CD14-positive monocyte (primary cell): ENCODE results near the gene CLEC2D. TPM values are rescaled to one million over a fixed set of nuclear protein-coding genes. Genes with fewer than 3 reads are reported as not detected.

Experiments used
- DNase-seq, 3 donors: peaks; one replicate each; pipeline ENCODE4 v3.0.0-alpha.2; 2011 to 2022
- H2AFZ ChIP-seq: 2 replicates; pipeline ENCODE4 v1.6.0; 2012; ENCODE audit warnings: mild to moderate bottlenecking, low read depth, low read length, inconsistent platforms; ENCODE audit not compliant: insufficient read depth, poor library complexity, severe bottlenecking
- H3K27ac ChIP-seq, 2 donors: 1 replicate in 1 of 2; 2 replicates in 1 of 2; pipeline ENCODE4 v1.5.1; 2012 to 2013; ENCODE audit warnings: low read length in 2 of 2, control low read depth in 1 of 2, inconsistent platforms in 1 of 2, low read depth in 1 of 2, mild to moderate bottlenecking in 1 of 2
- H3K27me3 ChIP-seq, 2 donors: one replicate each; pipeline versions ENCODE4 v1.6.0 to v1.6.1; 2011 to 2013; ENCODE audit warnings: low read length in 2 of 2; ENCODE audit not compliant: control insufficient read depth in 2 of 2, insufficient read depth in 2 of 2
- H3K36me3 ChIP-seq, 2 donors: replicated peaks in 1 of 2; 1 replicate in 1 of 2; 2 replicates in 1 of 2; pipeline versions ENCODE4 v1.5.1 to v1.6.1; 2012 to 2013; ENCODE audit warnings: low read length in 2 of 2, control low read depth in 1 of 2, inconsistent platforms in 1 of 2, mild to moderate bottlenecking in 1 of 2; ENCODE audit not compliant: insufficient read depth in 2 of 2, control insufficient read depth in 1 of 2
- H3K4me1 ChIP-seq, 2 donors: 1 replicate in 1 of 2; 2 replicates in 1 of 2; pipeline versions ENCODE4 v1.5.1 to v1.6.1; 2012 to 2013; ENCODE audit warnings: low read length in 2 of 2, control low read depth in 1 of 2, inconsistent platforms in 1 of 2, mild to moderate bottlenecking in 1 of 2, moderate library complexity in 1 of 2; ENCODE audit not compliant: insufficient read depth in 2 of 2, control insufficient read depth in 1 of 2
- H3K4me2 ChIP-seq: replicated peaks from 2 replicates; pipeline ENCODE3; 2012; ENCODE audit warnings: low read length, moderate library complexity, mild to moderate bottlenecking; ENCODE audit not compliant: poor library complexity, severe bottlenecking; ENCODE audit errors: extremely low read depth
- H3K4me3 ChIP-seq, 3 experiments: fragments of 200-600 bp in 1 of 3; sonication (generic) in 1 of 3; replicated peaks in 1 of 3; 1 replicate in 2 of 3; 2 replicates in 1 of 3; pipeline ENCODE4 v1.5.1; 2011 to 2013; ENCODE audit warnings: low read length in 3 of 3, mild to moderate bottlenecking in 3 of 3, control low read depth in 2 of 3, low read depth in 2 of 3, inconsistent platforms in 1 of 3, moderate library complexity in 1 of 3
- H3K79me2 ChIP-seq: 2 replicates; pipeline ENCODE4 v1.6.0; 2012; ENCODE audit warnings: mild to moderate bottlenecking, control low read depth, inconsistent platforms, low read length, moderate library complexity; ENCODE audit not compliant: insufficient read depth
- H3K9ac ChIP-seq: 2 replicates; pipeline ENCODE4 v1.6.0; 2017; ENCODE audit warnings: low read length, mild to moderate bottlenecking; ENCODE audit not compliant: insufficient read depth, poor library complexity, severe bottlenecking
- H3K9me3 ChIP-seq, 2 donors: replicated peaks in 1 of 2; 1 replicate in 1 of 2; 2 replicates in 1 of 2; pipeline versions ENCODE4 v1.5.1 to v1.6.1; 2012 to 2013; ENCODE audit warnings: low read length in 2 of 2, control low read depth in 1 of 2; ENCODE audit not compliant: control insufficient read depth in 1 of 2, insufficient read depth in 1 of 2
- H4K20me1 ChIP-seq: 2 replicates; pipeline ENCODE4 v1.6.0; 2012; ENCODE audit warnings: mild to moderate bottlenecking, low read length, control low read depth, moderate library complexity; ENCODE audit not compliant: insufficient read depth
- H3K27ac Mint-ChIP-seq, 7 donors: one replicate each; pipeline ENCODE4 v1.8.0; 2020; ENCODE audit warnings: mild to moderate bottlenecking in 7 of 7, mixed read lengths in 7 of 7, moderate library complexity in 6 of 7, inconsistent platforms in 2 of 7
- H3K27me3 Mint-ChIP-seq, 3 donors: one replicate each; pipeline ENCODE4 v1.8.0; 2021 to 2022; ENCODE audit warnings: low read depth in 3 of 3, mild to moderate bottlenecking in 3 of 3, mixed read lengths in 3 of 3, moderate library complexity in 3 of 3, inconsistent platforms in 1 of 3
- H3K36me3 Mint-ChIP-seq, 2 donors: one replicate each; pipeline ENCODE4 v1.8.0; 2020; ENCODE audit warnings: mixed read lengths in 2 of 2, inconsistent platforms in 1 of 2, mild to moderate bottlenecking in 1 of 2
- H3K4me1 Mint-ChIP-seq: one replicate; pipeline ENCODE4 v1.8.0; 2020; ENCODE audit warnings: mild to moderate bottlenecking, mixed read lengths
- H3K4me3 Mint-ChIP-seq, 2 donors: one replicate each; pipeline ENCODE4 v1.8.0; 2020; ENCODE audit warnings: mild to moderate bottlenecking in 2 of 2, mixed read lengths in 2 of 2, moderate library complexity in 1 of 2
- H3K9me3 Mint-ChIP-seq, 7 donors: one replicate each; pipeline ENCODE4 v1.8.0; 2020 to 2022; ENCODE audit warnings: mixed read lengths in 7 of 7, mild to moderate bottlenecking in 6 of 7, moderate library complexity in 6 of 7, inconsistent platforms in 2 of 7
- WGBS: methylation state at CpG from one replicate; pipeline ENCODE4 v1.1.5; 2013; ENCODE audit warnings: missing lambda C conversion rate; ENCODE audit not compliant: insufficient coverage; 5-methylcytosine and 5-hydroxymethylcytosine counted together
- intact Hi-C, 2 donors: fragments of 100-400 bp; cut with micrococcal nuclease; formaldehyde crosslinking; loops; one replicate each; pipeline versions ENCODE4 v1.15.0 to v1.15.1; 2023
- polyA plus RNA-seq, 3 donors: library from polyadenylated mRNA; depleted of rRNA in 1 of 3; unstranded in 2 of 3; stranded (reverse) in 1 of 3; fragments of 300-500 nt in 2 of 3; fragments of >200 nt in 1 of 3; fragmentation: Illumina TruSeq in 2 of 3; gene quantifications; 1 replicate in 2 of 3; 2 replicates in 1 of 3; pipeline ENCODE4 v1.2.3, GENCODE V29; 2012 to 2021
- TF ChIP-seq, protein P1 (sequence below): fragments of 200-600 bp; IDR thresholded peaks from one replicate; pipeline ENCODE4 v1.8.0; 2022; ENCODE audit warnings: antibody characterized with exemption, mild to moderate bottlenecking

Gene CLEC2D
- polyA plus RNA-seq, 3 donors = 2.5 to 26.9 (median 3.9) TPM

DNA sequence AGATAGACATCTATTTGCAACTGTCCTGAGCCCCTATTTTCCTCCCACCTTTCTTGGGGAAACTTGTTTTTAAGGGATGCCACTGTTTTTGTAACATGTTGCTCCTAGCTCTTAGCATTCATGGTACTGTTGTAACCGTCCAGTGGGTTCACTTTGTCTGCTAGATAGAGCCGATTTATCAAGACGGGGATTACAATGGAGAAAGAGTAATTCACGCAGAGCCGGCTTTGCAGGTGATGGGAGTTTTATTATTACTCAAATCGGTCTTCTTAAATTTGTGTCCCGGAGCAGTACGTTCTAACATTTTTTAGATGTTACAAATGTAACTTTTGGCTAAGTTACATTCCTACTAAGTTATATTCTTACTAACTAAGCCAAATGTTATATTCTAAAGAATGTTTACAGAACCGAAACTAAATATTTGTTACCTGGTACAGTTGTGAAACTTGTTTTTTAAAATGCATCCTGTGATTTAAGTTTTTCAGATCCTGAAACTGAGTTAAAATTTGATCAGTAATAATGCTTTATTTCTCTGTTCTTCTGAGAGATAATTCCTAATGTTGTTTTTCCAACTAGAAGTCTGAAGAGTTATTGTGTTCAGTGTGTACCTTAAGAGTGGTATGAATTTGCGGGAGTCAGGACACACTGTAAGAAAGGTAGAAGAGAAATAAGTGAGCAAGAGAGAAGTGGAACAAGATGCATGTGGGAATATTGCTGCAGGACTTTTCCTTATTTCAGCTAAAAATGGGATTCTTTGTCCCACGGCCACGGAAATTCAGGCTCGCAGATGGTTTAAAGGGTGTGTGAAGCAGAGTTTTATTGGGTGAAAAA lies 20.6 kb upstream of the CLEC2D start:
- H3K9me3 ChIP-seq = no peaks in the 10 kb centered on the region
- Mint-ChIP-seq H3K4me1 (peaks cover 43% of the 10 kb centered on the region), H3K4me3 (peak overlapping the region; percentile 88 to 89), H3K27ac (peak overlapping the region; percentile 94 to 98 (median 97)), H3K27me3 (no peaks in the 10 kb centered on the region), H3K36me3 (peaks cover 8 to 16% of the 10 kb centered on the region in 2 donors), H3K9me3 (peaks cover 2 to 8% (median 5%) of the 10 kb centered on the region in 7 donors)
- H3K36me3 ChIP-seq = peaks cover 4 to 9% of the 10 kb centered on the region in 2 donors
- H3K4me1 ChIP-seq = peaks cover 24 to 59% of the 10 kb centered on the region in 2 donors
- peak overlapping the region; percentile 81 to 93 for H3K27ac ChIP-seq
- no peaks in the 10 kb centered on the region for H3K27me3 ChIP-seq
- H4K20me1 ChIP-seq = no peaks in the 10 kb centered on the region
- intact Hi-C loops = no loop called here
- TF ChIP-seq, protein P1, sequence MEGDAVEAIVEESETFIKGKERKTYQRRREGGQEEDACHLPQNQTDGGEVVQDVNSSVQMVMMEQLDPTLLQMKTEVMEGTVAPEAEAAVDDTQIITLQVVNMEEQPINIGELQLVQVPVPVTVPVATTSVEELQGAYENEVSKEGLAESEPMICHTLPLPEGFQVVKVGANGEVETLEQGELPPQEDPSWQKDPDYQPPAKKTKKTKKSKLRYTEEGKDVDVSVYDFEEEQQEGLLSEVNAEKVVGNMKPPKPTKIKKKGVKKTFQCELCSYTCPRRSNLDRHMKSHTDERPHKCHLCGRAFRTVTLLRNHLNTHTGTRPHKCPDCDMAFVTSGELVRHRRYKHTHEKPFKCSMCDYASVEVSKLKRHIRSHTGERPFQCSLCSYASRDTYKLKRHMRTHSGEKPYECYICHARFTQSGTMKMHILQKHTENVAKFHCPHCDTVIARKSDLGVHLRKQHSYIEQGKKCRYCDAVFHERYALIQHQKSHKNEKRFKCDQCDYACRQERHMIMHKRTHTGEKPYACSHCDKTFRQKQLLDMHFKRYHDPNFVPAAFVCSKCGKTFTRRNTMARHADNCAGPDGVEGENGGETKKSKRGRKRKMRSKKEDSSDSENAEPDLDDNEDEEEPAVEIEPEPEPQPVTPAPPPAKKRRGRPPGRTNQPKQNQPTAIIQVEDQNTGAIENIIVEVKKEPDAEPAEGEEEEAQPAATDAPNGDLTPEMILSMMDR = no peak
- H3K4me2 ChIP-seq = peak overlapping the region; percentile 90
- 0% methylated on average over 5 of the region's 13 CpGs for WGBS
- peak overlapping the region; percentile 61 for H3K9ac ChIP-seq
- H3K79me2 ChIP-seq = peaks cover 55% of the 10 kb centered on the region
- peak overlapping the region; percentile 51 to 84 (median 75) for H3K4me3 ChIP-seq
- H2AFZ ChIP-seq = peak overlapping the region; percentile 90
- peak in 1 of 3 donors; percentile 16 for DNase-seq

DNA sequence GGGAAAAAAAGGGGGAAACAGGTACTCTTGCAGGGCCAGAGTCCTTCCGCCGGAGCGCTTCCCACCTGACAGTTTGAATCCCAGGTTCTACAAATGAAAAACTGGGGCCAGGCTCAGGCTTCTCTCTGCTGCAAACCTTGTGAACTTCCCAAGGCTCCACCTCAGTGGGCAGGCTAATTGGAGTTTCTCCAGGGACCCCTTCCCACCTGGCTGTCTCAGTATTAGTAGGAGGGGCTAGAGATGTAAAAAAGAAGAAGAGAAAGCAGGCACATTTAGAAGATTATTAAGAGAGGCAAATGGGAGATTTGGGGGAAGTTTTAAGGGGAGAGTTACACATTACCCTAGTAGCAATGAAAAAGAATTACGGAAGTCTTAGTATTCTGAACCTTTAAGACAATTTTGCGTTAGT lies 20.0 kb upstream of the CLEC2D start:
- Mint-ChIP-seq H3K9me3 (peaks cover 2 to 8% (median 5%) of the 10 kb centered on the region in 7 donors), H3K27ac (peak overlapping the region; percentile 94 to 98 (median 97)), H3K27me3 (no peaks in the 10 kb centered on the region), H3K4me1 (peaks cover 45% of the 10 kb centered on the region), H3K36me3 (peaks cover 12 to 22% of the 10 kb centered on the region in 2 donors), H3K4me3 (peak overlapping the region; percentile 88 to 89)
- peak overlapping the region; percentile 81 for H3K27ac ChIP-seq
- intact Hi-C loops = no loop called here
- H3K9ac ChIP-seq = peak overlapping the region; percentile 61
- H2AFZ ChIP-seq = peak overlapping the region; percentile 90
- H4K20me1 ChIP-seq = no peaks in the 10 kb centered on the region
- TF ChIP-seq, protein P1 = no peak
- H3K36me3 ChIP-seq = peaks cover 11 to 16% of the 10 kb centered on the region in 2 donors
- H3K4me3 ChIP-seq = peak overlapping the region; percentile 51 to 84 (median 75)
- H3K4me2 ChIP-seq = peak overlapping the region; percentile 90
- H3K4me1 ChIP-seq = peaks cover 24 to 59% of the 10 kb centered on the region in 2 donors
- WGBS = 0% methylated on average over 3 of the region's 5 CpGs
- no peaks in the 10 kb centered on the region for H3K27me3 ChIP-seq
- peaks cover 61% of the 10 kb centered on the region for H3K79me2 ChIP-seq
- no peaks in the 10 kb centered on the region for H3K9me3 ChIP-seq
- peak in 2 of 3 donors; percentile 52 to 59 for DNase-seq
